Measurements from ENCODE around the gene DMAP1. TPM values are rescaled to one million over a fixed set of nuclear protein-coding genes. Genes with fewer than 3 reads are reported as not detected.

Gene DMAP1
- total and polyA plus RNA-seq, 2 of the 8 experiments (the other 6 are each of a cell fraction or from before 2014, with no cell fraction given) = 36.4 to 42.4 TPM

- H3K14ac ChIP-seq (ENCODE audit: insufficient read length) = no peak overlapping the region
- no peaks in the 10 kb centered on the region for H3K27me3 ChIP-seq (replicated peaks in 1 of 4; ENCODE audit: control insufficient read depth in 3 of 4, extremely low read depth in 1 of 4, insufficient read depth in 3 of 4, low read length in 3 of 4)
- H3K4ac ChIP-seq (replicated peaks; ENCODE audit: insufficient read length, low read depth, low read length) = no peak overlapping the region
- DNase-seq (ENCODE audit: low read depth in 1 of 2, low spot score in 2 of 2) (no peak), FAIRE-seq (no peak)
- H4K8ac ChIP-seq (ENCODE audit: extremely low read depth, insufficient read depth, low read length) = no peak overlapping the region
- ChIA-PET CTCF (ENCODE audit: partially characterized antibody) (interaction anchor here (0.6 to 1.7 kb wide), 5 partner anchors 9 to 457 kb away, joined by 3 to 10 read pairs (median 3); no protein-coding TSS in a partner anchor), POLR2A (ENCODE audit: partially characterized antibody) (interaction anchor here (1.1 to 2.6 kb wide), 3 partner anchors 10 to 15 kb away, joined by 3 to 6 read pairs (median 6); no protein-coding TSS in a partner anchor)
- no peaks in the 10 kb centered on the region for H3K36me3 ChIP-seq (ENCODE audit: control insufficient read depth in 2 of 4, insufficient read depth in 4 of 4, low read length in 3 of 4)
- no peak overlapping the region for H2BK120ac ChIP-seq (replicated peaks; ENCODE audit: low read depth, low read length)
- H4K91ac ChIP-seq (replicated peaks; ENCODE audit: insufficient read length, low read length) = no peak overlapping the region
- no peak overlapping the region for H2BK12ac ChIP-seq (ENCODE audit: low read depth, low read length)
- H2BK15ac ChIP-seq (ENCODE audit: low read length) = no peak overlapping the region
- no peak overlapping the region for H3K4me2 ChIP-seq (ENCODE audit: insufficient read depth in 1 of 2, low read depth in 2 of 2, low read length in 2 of 2)
- peaks cover 5% of the 10 kb centered on the region for H3K79me1 ChIP-seq (ENCODE audit: low read depth, low read length)
- H3K18ac ChIP-seq (ENCODE audit: extremely low read depth, low read length) = no peak overlapping the region
- no peak overlapping the region for H2BK20ac ChIP-seq (ENCODE audit: low read length)
- WGBS, 2 experiments (ENCODE audit: extremely low coverage in 1 of 2, insufficient coverage in 1 of 2, insufficient read length in 1 of 2, insufficient replicate concordance in 2 of 2, low coverage in 1 of 2, low lambda C conversion rate in 2 of 2, missing lambda C conversion rate in 1 of 2) = 69% methylated on average over 1 of the region's 1 CpG; no CpG with 5 or more reads in 1 of the 2 experiments
- H3K23ac ChIP-seq (ENCODE audit: insufficient read length) = no peak overlapping the region
- H3K56ac ChIP-seq (replicated peaks; ENCODE audit: insufficient read length, low read depth, low read length) = no peak overlapping the region
- no peak overlapping the region for H3K4me3 ChIP-seq (ENCODE audit: extremely low read depth in 1 of 4, insufficient read depth in 2 of 4, low read depth in 3 of 4, low read length in 4 of 4)
- peaks cover 3 to 5% of the 10 kb centered on the region in 2 experiments for H4K20me1 ChIP-seq (replicated peaks in 1 of 2; ENCODE audit: control insufficient read depth in 1 of 2, insufficient read depth in 2 of 2, low read length in 2 of 2)
- no peak overlapping the region for H2AFZ ChIP-seq (ENCODE audit: low read length)
- peaks cover 0 to 3% (median 0%) of the 10 kb centered on the region in 4 experiments; a peak in 4 of 7 replicates for H3K4me1 ChIP-seq (replicated peaks in 1 of 4; ENCODE audit: control insufficient read depth in 3 of 4, insufficient read depth in 4 of 4, low read length in 3 of 4)
- no peak overlapping the region for H3K9ac ChIP-seq (replicated peaks in 1 of 4; ENCODE audit: extremely low read depth in 1 of 4, low read depth in 3 of 4, low read length in 3 of 4)
- H2AK5ac ChIP-seq (ENCODE audit: low read depth, low read length) = no peak overlapping the region
- no peaks in the 10 kb centered on the region for H3K79me2 ChIP-seq (ENCODE audit: control insufficient read depth in 1 of 2, insufficient read depth in 2 of 2, low read length in 2 of 2)
- no peak overlapping the region for H3K27ac ChIP-seq (ENCODE audit: low read depth, low read length)
- H2BK5ac ChIP-seq (ENCODE audit: low read depth, low read length) = no peak overlapping the region
- no peak overlapping the region for H4K5ac ChIP-seq (ENCODE audit: insufficient read length, low read depth, low read length)
- H3K9me3 ChIP-seq (ENCODE audit: insufficient read depth in 2 of 2, low read depth in 1 of 2, low read length in 1 of 2) = no peaks in the 10 kb centered on the region
- no peaks in the 10 kb centered on the region for H3K23me2 ChIP-seq (ENCODE audit: low read depth, low read length)
- TF ChIP-seq ATF3 (IDR thresholded peaks at IDR 0.05; ENCODE audit: insufficient read depth, low read depth, low read length) (no peak), GTF2F1 (IDR thresholded peaks at IDR 0.05; ENCODE audit: borderline replicate concordance, low read depth, low read length) (no peak), SRF (IDR thresholded peaks at IDR 0.05; ENCODE audit: low read depth, low read length) (no peak), TAF1 (IDR thresholded peaks at IDR 0.05; ENCODE audit: low read depth, low read length) (no peak), SP1 (IDR thresholded peaks at IDR 0.05; ENCODE audit: low read depth, low read length) (no peak), BRCA1 (IDR thresholded peaks at IDR 0.05; ENCODE audit: low read depth, low read length) (no peak), KDM5A (IDR thresholded peaks at IDR 0.05; ENCODE audit: low read length) (no peak), SIN3A (conservative IDR thresholded peaks at IDR 0.05 in 1 of 2, IDR thresholded peaks at IDR 0.05 in 1 of 2; ENCODE audit: low read depth in 1 of 2, low read length in 2 of 2) (no peak), POLR2AphosphoS5 (IDR thresholded peaks at IDR 0.05; ENCODE audit: low read depth, low read length) (no peak), RBBP5 (IDR thresholded peaks at IDR 0.05; ENCODE audit: borderline replicate concordance, low read depth, low read length) (no peak)
- TF ChIP-seq, protein P1, sequence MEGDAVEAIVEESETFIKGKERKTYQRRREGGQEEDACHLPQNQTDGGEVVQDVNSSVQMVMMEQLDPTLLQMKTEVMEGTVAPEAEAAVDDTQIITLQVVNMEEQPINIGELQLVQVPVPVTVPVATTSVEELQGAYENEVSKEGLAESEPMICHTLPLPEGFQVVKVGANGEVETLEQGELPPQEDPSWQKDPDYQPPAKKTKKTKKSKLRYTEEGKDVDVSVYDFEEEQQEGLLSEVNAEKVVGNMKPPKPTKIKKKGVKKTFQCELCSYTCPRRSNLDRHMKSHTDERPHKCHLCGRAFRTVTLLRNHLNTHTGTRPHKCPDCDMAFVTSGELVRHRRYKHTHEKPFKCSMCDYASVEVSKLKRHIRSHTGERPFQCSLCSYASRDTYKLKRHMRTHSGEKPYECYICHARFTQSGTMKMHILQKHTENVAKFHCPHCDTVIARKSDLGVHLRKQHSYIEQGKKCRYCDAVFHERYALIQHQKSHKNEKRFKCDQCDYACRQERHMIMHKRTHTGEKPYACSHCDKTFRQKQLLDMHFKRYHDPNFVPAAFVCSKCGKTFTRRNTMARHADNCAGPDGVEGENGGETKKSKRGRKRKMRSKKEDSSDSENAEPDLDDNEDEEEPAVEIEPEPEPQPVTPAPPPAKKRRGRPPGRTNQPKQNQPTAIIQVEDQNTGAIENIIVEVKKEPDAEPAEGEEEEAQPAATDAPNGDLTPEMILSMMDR (IDR thresholded peaks at IDR 0.05; ENCODE audit: control extremely low read depth in 1 of 3, insufficient read depth in 1 of 3, low read depth in 1 of 3, low read length in 3 of 3) = no peak
Observed at GRCh38 chr1:44251486-44251885, 38.2 kb downstream of the DMAP1 start.

Measured in H1 (cell line).